Ishikawa (cell line): ENCODE results near the gene SETD1A.

Experiments used
- CEBPB ChIP-seq: IDR thresholded peaks from 2 replicates; pipeline ENCODE4 v1.6.1; 2012
- CREB1 ChIP-seq: IDR thresholded peaks from 2 replicates; pipeline ENCODE4 v1.6.1; 2012; ENCODE audit warnings: low read depth
- EGR1 ChIP-seq: IDR thresholded peaks from 2 replicates; pipeline ENCODE4 v1.6.1; 2012
- EP300 ChIP-seq: IDR thresholded peaks from 2 replicates; pipeline ENCODE4 v1.6.1; 2012; ENCODE audit warnings: borderline replicate concordance
- FOXM1 ChIP-seq: IDR thresholded peaks from 2 replicates; pipeline ENCODE4 v1.6.1; 2012; ENCODE audit warnings: low read depth, borderline replicate concordance
- NFIC ChIP-seq: IDR thresholded peaks from 2 replicates; pipeline ENCODE4 v1.6.1; 2012
- RAD21 ChIP-seq: IDR thresholded peaks from 2 replicates; pipeline ENCODE4 v1.6.1; 2012; ENCODE audit warnings: low read depth
- TCF12 ChIP-seq: IDR thresholded peaks from 2 replicates; pipeline ENCODE4 v1.6.1; 2012; ENCODE audit warnings: low read depth
- TEAD4 ChIP-seq: IDR thresholded peaks from 2 replicates; pipeline ENCODE4 v1.6.1; 2012
- YY1 ChIP-seq: IDR thresholded peaks from 2 replicates; pipeline ENCODE4 v1.6.1; 2012; ENCODE audit warnings: low read depth
- ZBTB7A ChIP-seq: IDR thresholded peaks from 2 replicates; pipeline ENCODE4 v1.6.1; 2012; ENCODE audit warnings: low read depth
- TF ChIP-seq, protein P1 (sequence below): IDR thresholded peaks from 2 replicates; pipeline ENCODE4 v1.6.1; 2012
- TF ChIP-seq, protein P2 (sequence below): IDR thresholded peaks from 2 replicates; pipeline ENCODE4 v1.6.1; 2012; ENCODE audit warnings: low read depth, mild to moderate bottlenecking
- TF ChIP-seq, protein P3 (sequence below): IDR thresholded peaks from 2 replicates; pipeline ENCODE4 v1.6.1; 2012

SETD1A gene

DNA sequence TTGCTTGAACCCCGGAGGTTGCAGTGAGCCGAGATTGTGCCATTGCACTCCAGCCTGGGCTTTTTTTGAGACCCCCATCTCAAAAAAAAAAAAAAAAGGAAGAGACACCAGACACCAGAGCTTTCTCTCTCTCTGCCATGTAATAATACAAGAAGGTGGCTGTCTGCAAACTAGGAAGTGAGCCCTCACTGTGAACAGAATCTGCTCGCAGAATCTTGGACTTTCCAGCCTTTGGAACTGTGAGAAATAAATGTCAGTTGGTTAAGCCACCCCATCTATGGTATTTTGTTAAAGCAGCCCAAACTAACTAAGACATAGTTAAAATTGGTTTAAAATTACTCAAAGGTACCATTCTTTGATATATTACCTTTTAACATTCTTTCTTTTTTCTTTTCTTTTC is 63.0 kb downstream of the SETD1A start:
- TF ChIP-seq FOXM1 = no peak
- no peak for TF ChIP-seq ZBTB7A
- no peak for TF ChIP-seq RAD21
- TF ChIP-seq TCF12 = no peak
- no peak for TF ChIP-seq CEBPB
- no peak for TF ChIP-seq TEAD4
- TF ChIP-seq EP300 = no peak
- no peak for TF ChIP-seq EGR1
- TF ChIP-seq, protein P1, sequence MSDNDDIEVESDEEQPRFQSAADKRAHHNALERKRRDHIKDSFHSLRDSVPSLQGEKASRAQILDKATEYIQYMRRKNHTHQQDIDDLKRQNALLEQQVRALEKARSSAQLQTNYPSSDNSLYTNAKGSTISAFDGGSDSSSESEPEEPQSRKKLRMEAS = no peak
- TF ChIP-seq YY1 = no peak

DNA sequence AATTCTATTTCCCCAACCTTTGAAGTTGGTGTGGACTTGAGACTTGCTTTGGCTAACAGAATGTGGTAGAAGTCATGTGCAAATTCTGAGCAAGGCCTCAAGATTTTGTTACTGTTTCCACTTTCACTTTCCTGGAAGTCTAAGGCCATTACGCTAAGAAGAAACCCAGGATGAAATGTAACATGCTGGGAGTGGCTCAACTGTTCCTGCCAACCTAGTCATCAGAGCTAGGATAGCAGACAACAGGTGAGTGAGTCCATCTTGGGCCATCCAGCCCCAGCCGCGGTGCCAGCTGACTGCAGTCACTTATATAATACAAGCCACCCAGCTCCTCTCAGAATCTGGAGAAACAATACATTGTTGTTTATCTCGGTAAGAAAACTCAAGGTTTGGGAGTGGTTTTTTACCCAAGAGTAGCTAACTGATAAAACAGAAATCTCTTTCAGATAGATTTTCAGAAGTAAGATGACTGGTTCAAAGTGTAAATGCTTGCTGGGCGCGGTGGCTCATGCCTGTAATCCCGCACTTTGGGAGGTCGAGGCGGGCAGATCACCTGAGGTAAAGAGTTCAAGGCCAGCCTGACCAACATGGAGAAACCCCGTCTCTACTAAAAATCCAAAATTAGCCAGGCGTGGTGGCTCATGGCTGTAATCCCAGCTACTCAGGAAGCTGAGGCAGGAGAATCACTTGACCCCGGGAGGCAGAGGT is 65.1 kb downstream of the SETD1A start:
- TF ChIP-seq, protein P1 = no peak
- TF ChIP-seq CEBPB (no peak), EGR1 (no peak), RAD21 (no peak), FOXM1 (no peak), YY1 (no peak), ZBTB7A (no peak)

DNA sequence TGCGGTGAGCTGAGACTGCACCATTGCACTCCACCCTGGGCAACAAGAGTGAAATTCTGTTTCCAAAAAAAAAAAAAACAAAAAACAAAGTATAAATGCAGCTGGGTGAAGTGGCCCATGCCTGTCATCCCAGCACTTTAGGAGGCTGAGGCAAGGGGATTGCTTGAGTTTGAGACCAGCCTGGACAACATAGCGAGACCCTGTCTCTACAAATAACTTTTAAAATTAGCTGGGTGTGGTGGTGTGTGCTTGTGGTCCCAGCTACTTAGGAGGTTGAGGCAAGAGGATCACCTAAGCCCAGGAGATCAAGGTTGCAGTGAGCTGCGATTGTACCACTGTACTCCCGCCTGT is 65.7 kb downstream of the SETD1A start:
- no peak for TF ChIP-seq FOXM1
- no peak for TF ChIP-seq CEBPB
- TF ChIP-seq, protein P2, sequence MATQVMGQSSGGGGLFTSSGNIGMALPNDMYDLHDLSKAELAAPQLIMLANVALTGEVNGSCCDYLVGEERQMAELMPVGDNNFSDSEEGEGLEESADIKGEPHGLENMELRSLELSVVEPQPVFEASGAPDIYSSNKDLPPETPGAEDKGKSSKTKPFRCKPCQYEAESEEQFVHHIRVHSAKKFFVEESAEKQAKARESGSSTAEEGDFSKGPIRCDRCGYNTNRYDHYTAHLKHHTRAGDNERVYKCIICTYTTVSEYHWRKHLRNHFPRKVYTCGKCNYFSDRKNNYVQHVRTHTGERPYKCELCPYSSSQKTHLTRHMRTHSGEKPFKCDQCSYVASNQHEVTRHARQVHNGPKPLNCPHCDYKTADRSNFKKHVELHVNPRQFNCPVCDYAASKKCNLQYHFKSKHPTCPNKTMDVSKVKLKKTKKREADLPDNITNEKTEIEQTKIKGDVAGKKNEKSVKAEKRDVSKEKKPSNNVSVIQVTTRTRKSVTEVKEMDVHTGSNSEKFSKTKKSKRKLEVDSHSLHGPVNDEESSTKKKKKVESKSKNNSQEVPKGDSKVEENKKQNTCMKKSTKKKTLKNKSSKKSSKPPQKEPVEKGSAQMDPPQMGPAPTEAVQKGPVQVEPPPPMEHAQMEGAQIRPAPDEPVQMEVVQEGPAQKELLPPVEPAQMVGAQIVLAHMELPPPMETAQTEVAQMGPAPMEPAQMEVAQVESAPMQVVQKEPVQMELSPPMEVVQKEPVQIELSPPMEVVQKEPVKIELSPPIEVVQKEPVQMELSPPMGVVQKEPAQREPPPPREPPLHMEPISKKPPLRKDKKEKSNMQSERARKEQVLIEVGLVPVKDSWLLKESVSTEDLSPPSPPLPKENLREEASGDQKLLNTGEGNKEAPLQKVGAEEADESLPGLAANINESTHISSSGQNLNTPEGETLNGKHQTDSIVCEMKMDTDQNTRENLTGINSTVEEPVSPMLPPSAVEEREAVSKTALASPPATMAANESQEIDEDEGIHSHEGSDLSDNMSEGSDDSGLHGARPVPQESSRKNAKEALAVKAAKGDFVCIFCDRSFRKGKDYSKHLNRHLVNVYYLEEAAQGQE = no peak

DNA sequence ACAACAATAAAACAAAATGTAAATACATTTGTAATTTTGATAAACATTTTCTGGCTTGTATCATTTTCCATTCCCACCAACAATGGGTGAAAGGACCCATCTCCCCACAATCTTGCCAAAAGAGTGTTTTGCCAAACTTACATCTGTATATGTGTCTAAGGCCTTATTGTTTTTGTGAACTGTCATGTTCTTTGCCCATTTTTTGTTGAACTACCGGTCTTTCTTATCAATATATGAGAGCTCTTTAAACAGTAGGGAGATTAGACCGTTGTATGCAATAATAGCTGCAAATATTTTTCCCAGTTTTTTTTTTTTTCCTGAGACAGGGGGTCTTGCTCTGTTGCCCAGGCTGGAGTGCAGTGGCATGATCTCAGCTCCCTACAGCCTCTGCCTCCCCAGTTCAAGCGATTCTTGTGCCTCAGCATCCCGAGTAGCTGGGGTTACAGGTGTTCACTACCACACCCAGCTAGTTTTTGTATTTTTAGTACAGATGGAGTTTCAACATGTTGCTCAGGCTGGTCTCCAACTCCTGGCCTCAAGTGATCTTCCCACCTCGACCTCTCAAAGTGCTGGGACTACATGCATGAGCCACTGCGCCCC is 66.2 kb downstream of the SETD1A start:
- TF ChIP-seq, protein P2 = no peak
- TF ChIP-seq, protein P1 = no peak
- TF ChIP-seq EP300 = no peak
- TF ChIP-seq, protein P3, sequence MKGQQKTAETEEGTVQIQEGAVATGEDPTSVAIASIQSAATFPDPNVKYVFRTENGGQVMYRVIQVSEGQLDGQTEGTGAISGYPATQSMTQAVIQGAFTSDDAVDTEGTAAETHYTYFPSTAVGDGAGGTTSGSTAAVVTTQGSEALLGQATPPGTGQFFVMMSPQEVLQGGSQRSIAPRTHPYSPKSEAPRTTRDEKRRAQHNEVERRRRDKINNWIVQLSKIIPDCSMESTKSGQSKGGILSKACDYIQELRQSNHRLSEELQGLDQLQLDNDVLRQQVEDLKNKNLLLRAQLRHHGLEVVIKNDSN = no peak
- no peak for TF ChIP-seq CEBPB
- TF ChIP-seq NFIC = no peak

DNA sequence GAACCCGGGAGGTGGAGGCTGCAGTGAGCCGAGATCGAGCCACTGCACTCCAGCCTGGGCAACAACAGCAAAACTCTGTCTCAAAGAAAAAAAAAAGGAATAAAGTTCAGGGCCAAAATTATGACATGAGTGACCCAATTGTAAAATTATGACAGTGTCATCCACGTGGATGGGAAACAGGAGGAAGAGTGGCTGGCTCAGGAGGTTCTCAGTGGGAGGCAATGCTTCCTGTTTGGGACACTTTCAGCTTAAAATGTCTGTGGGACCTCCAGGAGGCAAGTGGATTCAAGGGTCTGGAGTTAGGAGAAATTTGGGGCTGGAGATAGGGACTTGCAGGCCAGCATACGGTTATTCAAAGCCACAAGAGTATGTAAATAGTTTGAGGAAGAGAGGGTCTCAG is 67.8 kb downstream of the SETD1A start:
- TF ChIP-seq CREB1 (no peak), EP300 (no peak), FOXM1 (no peak), ZBTB7A (no peak), TEAD4 (no peak), CEBPB (no peak), EGR1 (no peak)
- TF ChIP-seq, protein P3 = no peak

DNA sequence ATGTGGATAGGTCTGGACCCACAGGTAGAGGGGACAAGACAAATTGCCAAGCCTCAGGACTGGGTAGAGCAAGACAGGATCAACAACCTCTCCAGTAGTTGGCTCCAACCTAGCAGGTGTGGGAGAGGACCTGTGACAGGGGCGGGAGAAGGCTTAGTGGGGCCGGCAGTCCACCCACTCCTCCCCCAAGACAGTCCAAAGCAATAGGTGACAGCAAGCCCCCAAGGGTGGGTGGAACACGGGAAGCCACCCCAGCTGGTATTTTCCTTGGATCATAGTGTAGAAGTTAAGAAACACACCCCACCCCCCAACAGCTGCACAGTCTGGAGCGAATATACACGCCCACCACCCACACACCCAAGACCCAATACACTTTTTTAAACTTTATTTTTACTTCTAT is 71.7 kb downstream of the SETD1A start:
- TF ChIP-seq EGR1 (no peak), TEAD4 (no peak), CREB1 (no peak), CEBPB (no peak)
- TF ChIP-seq, protein P1 = no peak

DNA sequence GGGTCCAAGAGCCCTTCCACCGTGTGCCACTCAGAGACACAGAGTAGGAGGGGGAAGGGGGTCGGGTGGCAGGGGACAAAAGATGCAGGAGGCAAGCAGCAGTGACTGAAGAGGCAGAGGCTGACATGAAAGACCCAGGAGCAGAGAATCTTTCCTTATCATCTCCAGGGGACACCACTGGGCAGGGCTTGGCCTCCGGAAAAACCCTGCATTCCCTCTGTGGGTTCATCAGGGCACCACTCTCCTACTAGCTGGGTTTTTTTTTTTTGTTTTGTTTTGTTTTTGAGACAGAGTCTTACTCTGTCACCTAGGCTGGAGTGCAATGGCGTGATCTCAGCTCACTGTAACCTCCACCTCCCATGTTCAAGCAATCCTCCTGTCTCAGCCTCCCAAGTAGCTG is 73.7 kb downstream of the SETD1A start:
- no peak for TF ChIP-seq CEBPB
- TF ChIP-seq, protein P2 = no peak
- TF ChIP-seq, protein P3 = no peak
- TF ChIP-seq FOXM1 = no peak
- TF ChIP-seq YY1 = no peak
- TF ChIP-seq, protein P1 = no peak
